Measurements from ENCODE around the gene C6orf136.

DNA sequence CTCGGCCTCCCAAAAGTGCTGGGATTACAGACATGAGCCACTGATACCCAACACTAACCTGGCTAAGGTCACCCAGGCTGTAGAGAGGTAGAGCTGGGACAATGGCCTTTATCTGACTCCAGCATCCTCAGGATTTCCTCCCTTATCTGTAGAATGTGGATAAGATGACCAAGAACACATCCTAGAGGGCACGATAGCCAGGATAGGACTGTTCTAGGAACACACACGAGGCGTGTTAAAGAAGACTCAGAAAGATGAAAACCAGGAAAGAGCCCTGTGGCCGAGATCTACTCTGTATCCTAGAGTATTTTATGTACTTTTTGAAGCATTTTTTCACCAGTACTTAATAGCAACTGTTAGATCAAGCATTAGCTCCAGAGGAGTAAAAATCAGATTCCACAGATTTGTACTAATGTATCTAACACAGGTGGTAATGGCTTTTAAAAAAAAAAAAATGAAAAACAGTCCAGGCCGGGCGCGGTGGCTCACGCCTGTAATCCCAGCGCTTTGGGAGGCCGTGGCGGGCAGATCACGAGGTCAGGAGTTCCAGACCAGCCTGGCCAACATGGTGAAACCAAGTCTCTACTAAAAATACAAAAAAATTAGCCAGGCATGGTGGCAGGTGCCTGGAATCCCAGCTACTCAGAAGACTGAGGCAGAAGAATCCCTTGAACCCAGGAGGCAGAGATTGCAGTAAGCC is 47.2 kb upstream of the C6orf136 start:
- no peak for TF ChIP-seq CTCF (IDR thresholded peaks at IDR 0.05)
- no peak for TF ChIP-seq POLR2A (IDR thresholded peaks at IDR 0.05)

Data from tibial nerve (tissue), 3 donors.